Muscle of arm (tissue), 12 donors: Measurements from ENCODE around the gene S100A7A. TPM values are rescaled to one million over a fixed set of nuclear protein-coding genes. Genes with fewer than 3 reads are reported as not detected.
"Not testable (repeated sequence)": the region's sequence is repeated elsewhere in the genome, so short reads cannot be mapped to it uniquely, and the experiment has no call there.

Source experiments
- DNase-seq: peaks from one replicate; pipeline ENCODE4 v3.0.0-alpha.2; 2013
- polyA plus RNA-seq, 12 donors: library from polyadenylated mRNA; unstranded; fragments of 120-200 nt; gene quantifications; one replicate each; pipeline ENCODE4 v1.2.1, GENCODE V29; 2013; ENCODE audit not compliant: insufficient read length in 12 of 12

The S100A7A gene
- polyA plus RNA-seq, 12 donors = not detected

DNA sequence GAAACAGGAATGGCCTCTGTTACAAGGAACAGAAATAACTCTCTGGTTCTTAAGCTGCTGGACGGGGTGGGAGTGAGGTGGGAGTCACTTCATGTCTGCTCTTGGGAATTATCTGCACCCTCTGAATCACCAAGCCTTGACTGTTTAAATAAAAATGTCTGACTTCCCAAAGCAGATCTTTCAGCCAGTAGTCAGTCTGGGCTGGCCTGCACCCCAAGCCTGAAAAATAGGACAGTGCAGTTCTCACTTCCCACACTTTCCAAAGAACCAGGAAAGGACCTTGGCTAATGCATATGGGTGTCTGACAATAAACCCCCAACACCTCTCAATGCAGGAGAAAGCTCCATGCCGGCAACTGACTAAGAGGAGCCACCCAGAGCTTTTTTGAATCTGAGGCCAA is 43.3 kb downstream of the S100A7A start:
- no peak for DNase-seq

DNA sequence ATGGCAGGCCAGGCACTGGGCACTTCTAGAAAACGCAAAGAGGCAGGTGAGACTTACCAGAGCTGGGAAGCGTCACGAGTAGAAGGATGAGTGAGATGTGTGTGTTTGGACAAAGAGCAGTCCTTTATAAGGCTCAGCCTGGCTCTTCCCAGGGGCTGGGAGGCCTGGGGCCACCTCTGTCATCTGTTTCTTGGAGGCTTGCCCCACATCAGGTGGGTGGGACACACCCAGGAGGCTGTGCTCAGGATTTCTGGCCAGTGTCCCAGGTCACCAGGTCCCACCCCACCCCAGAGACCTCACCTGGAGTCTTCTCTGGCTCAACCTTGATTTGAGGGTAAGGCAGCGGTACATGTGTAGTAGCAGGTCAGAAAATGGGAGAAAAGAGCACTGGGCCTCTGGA is 44.2 kb downstream of the S100A7A start, which contains the start of gene S100A7:
S100A7 (minus strand) TSS at position 101 of the 400 bp plus-strand sequence. CDS start 1,638 bp downstream, outside the sequence.
- no peak for DNase-seq

DNA sequence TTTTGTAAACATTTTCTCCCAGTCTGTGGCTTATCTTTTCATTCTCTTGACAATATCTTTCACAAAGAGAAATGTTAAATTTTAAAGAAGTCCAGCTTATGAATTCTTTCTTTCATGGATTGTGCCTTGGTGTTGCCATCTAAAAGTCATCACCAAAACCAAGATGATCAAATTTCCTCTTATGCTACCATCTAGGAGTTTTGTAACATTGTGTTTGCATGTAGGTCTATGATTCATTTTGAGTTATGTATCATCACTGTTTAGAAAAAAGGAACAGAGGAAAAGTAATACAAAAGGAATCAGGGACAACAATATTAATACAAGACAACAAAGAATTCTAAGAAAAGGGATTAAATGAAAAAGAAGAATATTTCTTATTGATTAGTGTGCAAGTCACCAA is 46.4 kb downstream of the S100A7A start:
- not testable (repeated sequence) for DNase-seq

DNA sequence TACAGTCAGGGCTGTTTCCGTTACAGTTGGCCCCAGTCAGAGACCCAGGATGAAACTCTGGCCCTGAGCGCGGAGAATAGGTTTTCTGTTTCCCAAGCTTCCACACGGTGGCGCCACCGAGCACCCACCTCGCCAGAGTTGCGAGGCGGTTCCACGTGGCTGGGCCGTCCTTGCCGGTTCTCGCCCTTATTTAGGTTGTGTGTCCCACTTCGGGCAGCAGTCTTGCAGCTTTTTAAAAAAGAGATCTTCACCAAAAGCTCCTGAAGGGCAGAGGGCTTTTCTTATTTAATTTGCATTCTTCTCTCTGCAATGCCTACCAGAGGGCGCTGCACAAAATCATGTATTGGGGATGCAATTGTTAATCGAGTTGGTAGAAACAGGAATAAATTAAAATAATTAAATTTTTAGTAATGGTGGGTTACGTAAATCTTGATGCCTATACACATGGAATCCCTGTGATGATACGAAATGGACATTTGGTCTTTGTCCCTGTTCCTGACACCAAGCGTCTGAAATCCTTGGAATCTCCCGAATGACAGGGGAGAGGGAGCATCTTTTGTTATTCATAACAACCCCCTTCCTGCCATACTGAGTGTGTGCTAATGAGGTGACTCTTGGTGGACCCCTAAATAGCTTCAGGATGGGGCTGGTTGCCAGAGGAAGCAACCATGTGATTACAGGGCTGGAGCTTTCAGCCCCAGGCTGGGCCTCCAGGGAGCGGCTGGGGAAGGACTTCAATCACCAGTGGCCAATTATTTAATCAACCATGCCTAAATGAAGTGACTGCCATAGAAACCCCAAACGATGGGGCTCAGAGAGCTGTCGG is 49.7 kb downstream of the S100A7A start:
- peak; percentile 48 for DNase-seq

DNA sequence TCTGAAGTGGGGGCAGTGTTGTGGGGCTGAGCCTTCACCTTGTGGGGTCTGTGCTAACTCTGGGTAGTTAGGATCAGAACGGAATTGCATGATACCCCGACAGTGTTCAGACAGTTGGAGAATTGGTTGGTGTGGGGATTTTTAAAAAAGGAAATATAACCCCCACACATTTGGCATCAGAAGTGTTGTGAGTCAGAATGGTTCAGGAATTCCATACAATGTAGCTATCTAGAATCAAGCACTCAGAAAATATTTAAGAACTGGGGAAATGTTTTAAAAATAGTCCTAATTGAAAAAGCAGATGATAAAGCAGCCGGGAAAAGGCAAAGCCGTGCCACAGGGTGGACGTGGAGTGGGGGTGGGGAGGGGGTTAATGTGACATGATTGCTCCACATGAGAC is 50.6 kb downstream of the S100A7A start:
- DNase-seq = no peak

DNA sequence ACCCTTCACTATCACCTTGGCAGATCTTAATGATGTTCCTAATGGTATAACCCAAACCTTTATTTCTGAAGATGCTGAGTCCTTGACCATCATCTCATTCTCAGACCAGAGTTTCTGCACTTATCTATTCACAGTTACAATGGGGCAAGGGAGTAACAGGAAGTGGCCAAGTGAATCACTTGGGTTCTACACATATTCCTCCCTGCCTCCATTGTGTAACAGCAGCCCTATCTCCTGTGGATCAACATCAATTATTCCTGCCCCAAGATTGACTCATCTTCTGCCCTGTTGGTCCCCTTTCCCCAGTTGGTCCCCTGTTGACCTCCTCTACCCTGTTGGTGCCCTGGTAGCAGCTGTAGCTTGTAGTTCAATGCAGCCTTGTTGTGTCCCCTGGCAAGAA is 54.4 kb downstream of the S100A7A start:
- no peak for DNase-seq

Other genes starting within 250 kb of the S100A7A start
- gene LELP1, start 213.1 kb upstream of the S100A7A start, polyA plus RNA-seq = not detected
- not detected for gene PRR9, start 198.9 kb upstream of the S100A7A start, polyA plus RNA-seq
- not detected for gene LORICRIN, start 156.8 kb upstream of the S100A7A start, polyA plus RNA-seq
- 1 to 10 TPM in 1 of 12 donors, under 1 TPM in 2, not detected in 9; 0.90 to 2.2 (median 0.94) TPM for gene PGLYRP3, start 103.6 kb upstream of the S100A7A start, polyA plus RNA-seq
- 1 to 10 TPM in 3 of 12 donors, not detected in 9; 1.9 to 5.6 (median 1.9) TPM for gene PGLYRP4, start 67.7 kb upstream of the S100A7A start, polyA plus RNA-seq
- 100 to 1,000 TPM in 1 of 12 donors, 10 to 100 TPM in 10, not detected in 1; 10.3 to 200 (median 21.0) TPM for gene S100A9, start 58.7 kb upstream of the S100A7A start, polyA plus RNA-seq
- 10 to 100 TPM in 1 of 12 donors, 1 to 10 TPM in 5, under 1 TPM in 4, not detected in 2; 0.53 to 14.5 (median 1.2) TPM for gene S100A12, start 40.9 kb upstream of the S100A7A start, polyA plus RNA-seq
- 10 to 100 TPM in 6 of 12 donors, 1 to 10 TPM in 4, not detected in 2; 6.5 to 52.7 (median 11.1) TPM for gene S100A8, start 25.4 kb upstream of the S100A7A start, polyA plus RNA-seq
- gene S100A7, start 44.1 kb downstream of the S100A7A start, polyA plus RNA-seq = not detected
- gene S100A6, start 119.5 kb downstream of the S100A7A start, polyA plus RNA-seq = 100 to 1,000 TPM in 11 of 12 donors, not detected in 1; 152 to 697 (median 212) TPM
- gene S100A5, start 124.4 kb downstream of the S100A7A start, polyA plus RNA-seq = under 1 TPM in 4 of 12 donors, not detected in 8; 0.22 to 0.45 (median 0.37) TPM
- 100 to 1,000 TPM in 11 of 12 donors, not detected in 1; 113 to 274 (median 192) TPM for gene S100A4, start 129.3 kb downstream of the S100A7A start, polyA plus RNA-seq
- 1 to 10 TPM in 5 of 12 donors, under 1 TPM in 5, not detected in 2; 0.35 to 3.5 (median 1.00) TPM for gene S100A3, start 132.7 kb downstream of the S100A7A start, polyA plus RNA-seq
- gene S100A2, start 149.3 kb downstream of the S100A7A start, polyA plus RNA-seq = 10 to 100 TPM in 2 of 12 donors, 1 to 10 TPM in 7, under 1 TPM in 1, not detected in 2; 0.89 to 14.0 (median 1.8) TPM
- 100 to 1,000 TPM in 1 of 12 donors, 10 to 100 TPM in 10, not detected in 1; 44.8 to 115 (median 49.2) TPM for gene S100A16, start 196.6 kb downstream of the S100A7A start, polyA plus RNA-seq
- gene S100A14, start 199.8 kb downstream of the S100A7A start, polyA plus RNA-seq = 100 to 1,000 TPM in 1 of 12 donors, 10 to 100 TPM in 3, 1 to 10 TPM in 1, under 1 TPM in 5, not detected in 2; 0.29 to 118 (median 0.99) TPM
- 100 to 1,000 TPM in 1 of 12 donors, 10 to 100 TPM in 10, not detected in 1; 50.0 to 138 (median 67.6) TPM for gene S100A13, start 211.0 kb downstream of the S100A7A start, polyA plus RNA-seq
- 10 to 100 TPM in 4 of 12 donors, 1 to 10 TPM in 6, not detected in 2; 2.9 to 20.1 (median 7.0) TPM for gene S100A1, start 211.9 kb downstream of the S100A7A start, polyA plus RNA-seq
- gene CHTOP, start 217.5 kb downstream of the S100A7A start, polyA plus RNA-seq = 100 to 1,000 TPM in 3 of 12 donors, 10 to 100 TPM in 8, not detected in 1; 80.0 to 120 (median 87.3) TPM
- gene SNAPIN, start 242.2 kb downstream of the S100A7A start, polyA plus RNA-seq = 10 to 100 TPM in 11 of 12 donors, not detected in 1; 31.5 to 54.8 (median 50.2) TPM